ENCODE results near the gene COL24A1. TPM values are rescaled to one million over a fixed set of nuclear protein-coding genes. Genes with fewer than 3 reads are reported as not detected.

COL24A1 gene
- total RNA-seq, 2 experiments from 2014 or later = not detected

DNA sequence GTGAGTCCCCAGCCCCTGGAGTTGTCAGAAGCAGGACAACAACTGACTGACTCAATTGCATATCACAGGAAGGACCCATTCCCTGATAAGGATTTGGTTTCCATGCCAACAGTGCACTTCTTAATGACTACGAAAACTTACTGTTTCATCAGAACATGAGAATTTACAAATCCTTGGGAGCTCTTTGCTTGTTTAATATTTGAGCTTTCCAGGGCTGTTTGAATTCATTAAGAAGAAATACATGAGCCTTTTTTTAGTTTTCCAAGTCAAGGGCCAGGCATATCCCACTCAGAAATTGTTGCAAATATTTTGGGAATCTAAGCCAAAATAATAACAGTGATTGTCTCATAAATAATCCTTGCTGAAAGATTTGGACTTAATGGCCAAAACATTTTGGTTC, 27.2 kb upstream of the COL24A1 start:
- Mint-ChIP-seq H3K4me1 (ENCODE audit: low read depth) (no peaks in the 10 kb centered on the region), H3K4me3 (no peak overlapping the region), H3K27ac (no peak overlapping the region), H3K9me3 (peaks cover 2% of the 10 kb centered on the region), H3K36me3 (no peaks in the 10 kb centered on the region), H3K27me3 (no peaks in the 10 kb centered on the region)
- intact Hi-C loops (cut with micrococcal nuclease) = no loop called here
- no peak for DNase-seq
- CTCF ChIA-PET = no interaction called here
- POLR2A ChIA-PET = no interaction called here

- intact Hi-C loops (cut with micrococcal nuclease) = no loop called here
- Mint-ChIP-seq H3K4me3 (no peak overlapping the region), H3K9me3 (no peaks in the 10 kb centered on the region), H3K36me3 (no peaks in the 10 kb centered on the region), H3K4me1 (ENCODE audit: low read depth) (no peaks in the 10 kb centered on the region), H3K27me3 (no peaks in the 10 kb centered on the region), H3K27ac (no peak overlapping the region)
- ChIA-PET POLR2A (no interaction called here), CTCF (no interaction called here)
- no peak for DNase-seq
Observed at GRCh38 chr1:86176226-86176625, 19.7 kb upstream of the COL24A1 start.

DNA sequence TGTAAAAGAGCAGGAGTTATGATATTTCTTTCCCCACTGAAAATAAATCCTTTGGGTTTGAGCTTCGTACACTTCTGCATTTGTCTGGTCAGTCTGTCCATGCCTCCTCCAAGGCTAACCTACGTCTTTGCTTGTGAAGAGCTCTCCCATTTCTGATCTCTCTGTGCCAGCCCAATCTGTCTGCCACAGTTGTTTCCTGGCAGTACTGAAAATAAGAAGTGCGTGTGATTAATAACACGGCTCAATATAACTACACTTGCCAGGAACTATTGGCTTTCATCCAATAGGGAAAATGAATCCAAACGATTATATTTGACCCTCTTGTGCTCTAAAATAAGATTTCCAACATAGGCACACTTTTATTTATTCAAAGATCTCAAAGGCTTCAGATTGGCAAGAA, 19.2 kb upstream of the COL24A1 start:
- ChIA-PET CTCF (no interaction called here), POLR2A (no interaction called here)
- Mint-ChIP-seq H3K27me3 (no peaks in the 10 kb centered on the region), H3K4me1 (ENCODE audit: low read depth) (no peaks in the 10 kb centered on the region), H3K9me3 (no peaks in the 10 kb centered on the region), H3K4me3 (no peak overlapping the region), H3K27ac (no peak overlapping the region), H3K36me3 (no peaks in the 10 kb centered on the region)
- no peak for DNase-seq
- intact Hi-C loops (cut with micrococcal nuclease) = no loop called here

DNA sequence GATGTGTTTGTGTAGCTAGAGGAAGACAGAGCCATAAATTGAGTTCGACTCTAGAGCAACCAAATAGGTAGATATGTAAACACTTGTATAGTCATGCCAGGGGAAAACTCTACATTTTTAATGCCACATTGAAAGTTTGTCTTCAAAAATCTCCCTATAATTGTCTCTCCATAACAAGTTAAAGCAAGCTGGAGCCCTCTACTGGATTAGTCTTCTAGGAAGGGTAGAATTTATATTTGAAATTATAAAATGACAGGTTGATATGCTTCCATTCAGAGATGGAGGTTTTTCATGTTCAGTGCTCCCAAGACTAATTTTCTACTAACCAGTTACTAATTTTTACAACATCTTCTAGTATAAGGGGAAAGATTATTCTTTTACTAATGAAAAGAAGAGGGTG, 13.1 kb upstream of the COL24A1 start:
- Mint-ChIP-seq H3K27ac (no peak overlapping the region), H3K4me1 (ENCODE audit: low read depth) (no peaks in the 10 kb centered on the region), H3K9me3 (peaks cover 13% of the 10 kb centered on the region), H3K4me3 (no peak overlapping the region), H3K27me3 (no peaks in the 10 kb centered on the region), H3K36me3 (peaks cover 1% of the 10 kb centered on the region)
- DNase-seq = no peak
- CTCF ChIA-PET = no interaction called here
- intact Hi-C loops (cut with micrococcal nuclease) = no loop called here
- POLR2A ChIA-PET = no interaction called here

- Mint-ChIP-seq H3K36me3 (no peaks in the 10 kb centered on the region), H3K4me1 (ENCODE audit: low read depth) (peaks cover 4% of the 10 kb centered on the region), H3K4me3 (no peak overlapping the region), H3K27ac (no peak overlapping the region), H3K27me3 (peaks cover 18% of the 10 kb centered on the region), H3K9me3 (no peaks in the 10 kb centered on the region)
- intact Hi-C loops (cut with micrococcal nuclease) = no loop called here
- POLR2A ChIA-PET = no interaction called here
- no peak for DNase-seq
- CTCF ChIA-PET = no interaction called here
Observed at GRCh38 chr1:86159800-86160199, 3.2 kb upstream of the COL24A1 start.

DNA sequence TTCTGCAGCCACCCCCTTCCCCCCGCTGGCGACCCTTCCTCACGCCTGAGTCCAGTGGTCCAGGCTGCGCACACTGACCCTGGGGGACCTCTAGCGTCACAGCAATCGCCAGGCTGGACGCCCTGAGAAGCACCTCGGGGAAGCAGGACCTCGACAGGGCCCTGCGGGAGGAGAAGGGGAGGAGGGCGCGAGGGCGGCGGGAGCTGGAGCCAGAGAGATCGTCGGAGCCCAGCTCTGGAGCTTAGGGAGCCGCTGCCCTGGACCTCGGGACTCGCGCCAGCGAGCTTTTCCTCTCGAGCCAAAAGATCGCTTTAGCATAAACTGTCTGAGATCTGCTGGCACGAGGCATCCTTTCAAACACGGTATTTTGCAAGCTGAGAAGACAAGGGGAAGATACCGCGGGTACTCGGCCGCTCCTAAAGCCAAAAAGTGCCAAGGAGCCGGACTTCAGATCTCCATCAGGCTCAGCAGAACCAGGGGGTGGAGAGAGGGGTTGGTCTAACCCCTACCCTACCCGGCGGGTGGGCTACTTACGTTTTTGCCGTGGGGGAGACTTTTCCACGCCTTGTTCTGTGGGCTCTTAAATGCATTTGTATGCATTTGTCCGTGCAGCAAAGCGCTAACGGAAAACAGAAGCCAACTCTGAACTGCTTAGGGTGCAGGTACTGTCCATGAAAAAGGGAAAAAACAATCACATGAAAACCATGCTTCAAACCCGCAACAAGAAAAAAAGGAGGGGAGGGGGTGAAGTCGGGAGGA, 586 bp downstream of the COL24A1 start:
- peaks cover 26% of the 10 kb centered on the region for H3K27me3 Mint-ChIP-seq
- POLR2A ChIA-PET = no interaction called here
- DNase-seq = no peak
- peaks cover 4% of the 10 kb centered on the region for H3K4me1 Mint-ChIP-seq (ENCODE audit: low read depth)
- intact Hi-C loops (cut with micrococcal nuclease) = no loop called here
- no peak overlapping the region for H3K27ac Mint-ChIP-seq
- no peak overlapping the region for H3K4me3 Mint-ChIP-seq
- CTCF ChIA-PET = no interaction called here
- H3K9me3 Mint-ChIP-seq = no peaks in the 10 kb centered on the region
- H3K36me3 Mint-ChIP-seq = no peaks in the 10 kb centered on the region

DNA sequence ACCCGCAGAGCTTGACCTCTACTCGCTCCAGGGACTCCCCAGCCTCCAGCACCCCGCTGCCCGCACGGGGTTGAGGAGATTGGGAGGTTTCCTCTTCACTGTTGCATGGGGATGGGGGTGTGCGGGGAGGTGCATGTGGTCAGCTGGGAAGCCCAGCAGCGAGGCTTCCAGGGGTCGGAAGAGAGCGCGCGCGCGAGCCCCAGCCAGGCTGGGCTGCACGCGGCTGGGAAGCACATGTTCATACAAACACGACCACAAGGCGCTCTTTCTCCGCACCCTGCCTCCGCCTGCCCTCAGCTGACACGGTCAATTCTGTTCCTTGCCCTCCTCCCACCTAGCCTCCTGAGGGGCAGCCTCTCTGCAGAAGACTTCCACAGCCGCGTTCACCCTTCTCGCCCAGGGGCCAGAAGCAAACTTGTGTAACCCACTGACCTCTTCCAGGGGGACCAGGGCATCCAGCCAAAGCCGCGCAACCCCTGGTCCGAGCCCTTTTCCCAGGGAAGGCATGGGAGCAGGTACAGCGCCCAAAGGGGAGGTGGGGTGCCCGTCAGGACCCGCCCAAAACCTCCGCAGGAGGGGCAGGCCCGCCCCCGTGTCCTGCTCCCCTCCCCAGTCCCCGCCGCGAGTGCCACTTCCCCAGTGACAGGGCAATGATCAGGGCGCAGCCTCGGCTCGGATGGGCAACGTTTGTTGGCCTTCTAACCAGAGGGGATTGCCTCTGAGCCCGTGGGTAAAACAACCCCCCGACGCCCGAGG, 1.3 kb downstream of the COL24A1 start:
- intact Hi-C loops (cut with micrococcal nuclease) = no loop called here
- DNase-seq = no peak
- Mint-ChIP-seq H3K27me3 (peaks cover 26% of the 10 kb centered on the region), H3K27ac (no peak overlapping the region), H3K36me3 (no peaks in the 10 kb centered on the region), H3K4me3 (no peak overlapping the region), H3K9me3 (no peaks in the 10 kb centered on the region), H3K4me1 (ENCODE audit: low read depth) (peaks cover 4% of the 10 kb centered on the region)
- ChIA-PET CTCF (no interaction called here), POLR2A (no interaction called here)

GRCh38 chr1:86154571-86155050, 2.0 kb downstream of the COL24A1 start:
- intact Hi-C loops (cut with micrococcal nuclease) = no loop called here
- no peak overlapping the region for H3K4me3 Mint-ChIP-seq
- no peaks in the 10 kb centered on the region for H3K36me3 Mint-ChIP-seq
- DNase-seq = no peak
- POLR2A ChIA-PET = no interaction called here
- H3K27me3 Mint-ChIP-seq = peaks cover 26% of the 10 kb centered on the region
- H3K4me1 Mint-ChIP-seq (ENCODE audit: low read depth) = peaks cover 4% of the 10 kb centered on the region
- H3K27ac Mint-ChIP-seq = no peak overlapping the region
- CTCF ChIA-PET = no interaction called here
- no peaks in the 10 kb centered on the region for H3K9me3 Mint-ChIP-seq

DNA sequence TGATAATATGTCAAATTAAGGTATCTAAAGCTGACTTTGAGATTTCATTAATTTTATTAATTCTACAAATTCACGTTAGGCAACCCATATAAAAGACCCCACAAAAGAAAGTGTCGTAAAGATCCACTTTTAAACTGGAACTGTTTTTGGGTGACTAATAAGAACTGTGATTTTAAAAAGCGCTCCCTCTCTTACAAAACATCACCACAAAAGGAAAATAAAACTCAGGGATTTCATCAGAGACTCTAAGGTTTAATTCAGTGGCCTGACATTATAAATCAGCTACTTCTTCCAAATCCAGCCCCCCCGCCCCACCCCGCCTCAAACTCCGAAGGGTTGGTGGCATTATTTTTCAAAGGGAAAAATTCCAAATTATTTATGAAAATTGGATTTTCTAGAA, 2.7 kb downstream of the COL24A1 start:
- Mint-ChIP-seq H3K4me3 (no peak overlapping the region), H3K27me3 (peaks cover 26% of the 10 kb centered on the region), H3K4me1 (ENCODE audit: low read depth) (peaks cover 4% of the 10 kb centered on the region), H3K27ac (no peak overlapping the region), H3K36me3 (no peaks in the 10 kb centered on the region), H3K9me3 (no peaks in the 10 kb centered on the region)
- intact Hi-C loops (cut with micrococcal nuclease) = no loop called here
- POLR2A ChIA-PET = no interaction called here
- no peak for DNase-seq
- CTCF ChIA-PET = no interaction called here

GRCh38 chr1:86152887-86153286, 3.7 kb downstream of the COL24A1 start:
- intact Hi-C loops (cut with micrococcal nuclease) = no loop called here
- H3K27ac Mint-ChIP-seq = no peak overlapping the region
- POLR2A ChIA-PET = no interaction called here

DNA sequence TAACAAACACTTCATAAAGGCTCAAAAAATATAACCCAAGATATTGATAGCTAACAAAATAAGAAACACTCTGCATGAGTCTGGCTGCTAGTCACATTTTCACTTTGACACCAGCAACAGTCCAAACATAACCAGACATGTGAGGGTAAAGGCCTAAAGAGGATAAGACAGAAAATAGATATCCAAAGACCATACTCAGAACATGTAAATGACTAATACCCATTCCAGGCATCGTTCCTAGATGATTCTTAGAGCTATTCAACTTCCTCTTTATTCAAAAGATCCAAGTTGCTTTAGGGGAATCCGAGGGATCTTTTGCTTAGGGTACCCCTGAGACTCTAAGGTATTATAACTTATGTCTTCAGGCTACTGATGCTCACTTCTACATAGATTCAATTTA, 5.1 kb downstream of the COL24A1 start:
- intact Hi-C loops (cut with micrococcal nuclease) = no loop called here
- CTCF ChIA-PET = no interaction called here

More at GRCh38 chr1:86152887-86153286, 3.7 kb downstream of the COL24A1 start:
- Mint-ChIP-seq H3K4me3 (no peak overlapping the region), H3K27me3 (peaks cover 24% of the 10 kb centered on the region), H3K9me3 (no peaks in the 10 kb centered on the region), H3K36me3 (no peaks in the 10 kb centered on the region), H3K4me1 (ENCODE audit: low read depth) (peaks cover 4% of the 10 kb centered on the region)
- CTCF ChIA-PET = no interaction called here
- DNase-seq = no peak

DNA sequence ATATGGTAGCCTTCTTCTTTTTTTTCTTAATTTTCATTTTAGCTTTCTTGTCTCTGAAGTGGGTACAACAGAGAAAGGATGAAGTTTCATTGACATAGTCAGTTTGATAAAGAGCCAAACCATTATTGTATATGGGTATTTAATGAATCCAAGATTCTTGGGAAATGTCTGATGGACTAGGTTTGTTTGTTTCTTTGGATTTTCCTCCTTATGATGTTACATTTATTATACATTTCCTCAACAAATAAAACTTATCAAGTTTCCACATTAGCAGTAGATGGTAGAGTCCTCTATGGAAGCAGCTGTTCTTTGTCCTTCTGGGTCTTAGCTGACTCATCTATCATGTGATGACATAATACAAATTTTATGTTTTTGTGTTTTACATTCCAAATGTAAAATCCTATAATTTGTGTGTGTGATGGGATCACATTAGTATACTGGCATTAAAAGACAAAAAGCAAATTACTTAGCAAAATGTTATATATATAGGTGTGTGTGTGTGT, 6.0 kb downstream of the COL24A1 start:
- Mint-ChIP-seq H3K4me1 (ENCODE audit: low read depth) (no peaks in the 10 kb centered on the region), H3K36me3 (no peaks in the 10 kb centered on the region), H3K27ac (no peak overlapping the region), H3K4me3 (no peak overlapping the region), H3K9me3 (no peaks in the 10 kb centered on the region), H3K27me3 (peaks cover 13% of the 10 kb centered on the region)
- ChIA-PET CTCF (no interaction called here), POLR2A (no interaction called here)
- no peak for DNase-seq
- intact Hi-C loops (cut with micrococcal nuclease) = no loop called here

More for the DNA sequence above, 5.1 kb downstream of the COL24A1 start:
- H3K4me3 Mint-ChIP-seq = no peak overlapping the region
- POLR2A ChIA-PET = no interaction called here
- DNase-seq = no peak
- H3K4me1 Mint-ChIP-seq (ENCODE audit: low read depth) = peaks cover 2% of the 10 kb centered on the region
- peaks cover 18% of the 10 kb centered on the region for H3K27me3 Mint-ChIP-seq
- H3K27ac Mint-ChIP-seq = no peak overlapping the region
- H3K9me3 Mint-ChIP-seq = no peaks in the 10 kb centered on the region
- H3K36me3 Mint-ChIP-seq = no peaks in the 10 kb centered on the region

DNA sequence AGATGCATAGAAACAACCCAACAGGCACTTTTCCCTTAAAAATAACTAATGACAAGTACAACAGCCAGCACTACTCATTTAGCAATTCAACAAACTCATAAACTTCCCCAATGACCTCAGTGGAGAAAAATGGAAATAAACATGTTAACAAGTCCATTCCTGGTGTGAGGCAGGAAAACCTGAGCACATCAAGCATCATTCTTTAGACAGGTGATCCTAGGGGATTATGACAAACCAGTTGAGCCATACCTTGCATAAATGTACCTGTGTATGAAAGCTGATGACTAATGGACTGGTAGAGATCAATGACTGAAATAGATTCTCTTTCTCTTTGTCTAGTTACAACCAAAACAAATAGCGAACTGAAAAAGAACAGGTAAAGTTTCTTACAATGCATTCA, 7.0 kb downstream of the COL24A1 start:
- Mint-ChIP-seq H3K9me3 (no peaks in the 10 kb centered on the region), H3K36me3 (no peaks in the 10 kb centered on the region), H3K27me3 (peaks cover 7% of the 10 kb centered on the region), H3K4me3 (no peak overlapping the region), H3K4me1 (ENCODE audit: low read depth) (no peaks in the 10 kb centered on the region), H3K27ac (no peak overlapping the region)
- DNase-seq = no peak
- intact Hi-C loops (cut with micrococcal nuclease) = no loop called here
- CTCF ChIA-PET = no interaction called here
- POLR2A ChIA-PET = no interaction called here
